Activated gamma-delta T cell (primary cell): ENCODE results near the gene DNAAF6.
"Not testable (repeated sequence)": the region's sequence is repeated elsewhere in the genome, so short reads cannot be mapped to it uniquely, and the experiment has no call there.

Experiments
- DNase-seq: peaks from one replicate; lab custom pipeline; 2025; lab: John Stamatoyannopoulos, UW
- total RNA-seq, 2 donors: gene quantifications; one replicate each; lab custom pipeline; 2026; lab: John Stamatoyannopoulos, UW

Gene DNAAF6
- 0 to 0.05 reads per million in 2 donors for total RNA-seq

- peak; percentile 15 for DNase-seq
Observed at GRCh38 chrX:107205770-107206696, at the start of gene DNAAF6, which contains the start of gene NUP62CL. DNAAF6 (plus strand) TSS chrX:107206611; CDS start chrX:107212876, 6,265 bp downstream. NUP62CL (minus strand) TSS chrX:107206433; CDS start chrX:107175146, 31,287 bp downstream.

GRCh38 chrX:107157618-107158017, 48.8 kb upstream of the DNAAF6 start:
- not testable (repeated sequence) for DNase-seq

DNA sequence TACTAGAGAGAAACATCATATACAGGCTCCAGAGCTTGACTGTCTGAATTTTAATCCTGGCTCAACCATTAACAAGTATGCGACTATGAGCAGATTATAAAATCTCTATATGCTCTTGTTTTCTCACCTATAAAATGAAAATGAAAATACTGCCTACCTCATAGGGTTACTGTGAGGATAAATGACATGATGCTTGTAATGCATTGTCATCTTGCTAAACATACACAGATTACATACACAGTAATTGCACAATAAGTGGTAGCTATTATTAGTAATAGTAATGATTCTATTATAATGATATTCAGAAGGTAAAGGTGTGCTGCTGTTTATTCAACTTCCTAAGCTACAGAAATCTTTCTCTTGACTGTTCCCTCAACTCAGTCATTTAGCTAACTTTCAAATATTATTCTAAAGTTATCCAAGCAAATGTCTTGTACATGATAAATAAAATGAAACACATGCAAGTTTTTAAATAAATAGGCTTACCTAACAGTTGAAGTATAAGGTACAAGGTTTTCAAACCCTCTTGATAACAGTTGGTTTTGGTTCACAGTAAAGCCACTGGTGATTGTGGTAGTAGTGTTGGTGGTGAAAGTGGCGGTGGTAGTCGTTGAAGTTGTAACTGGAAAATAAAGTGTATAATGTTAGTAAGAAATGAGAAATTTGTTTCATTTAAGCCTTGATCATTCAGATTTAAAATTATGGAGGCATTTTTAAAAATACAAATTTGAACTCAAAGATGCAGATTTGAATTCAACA, 39.1 kb upstream of the DNAAF6 start:
- no peak for DNase-seq

GRCh38 chrX:107168257-107168656, 38.2 kb upstream of the DNAAF6 start:
- DNase-seq: no peak

DNA sequence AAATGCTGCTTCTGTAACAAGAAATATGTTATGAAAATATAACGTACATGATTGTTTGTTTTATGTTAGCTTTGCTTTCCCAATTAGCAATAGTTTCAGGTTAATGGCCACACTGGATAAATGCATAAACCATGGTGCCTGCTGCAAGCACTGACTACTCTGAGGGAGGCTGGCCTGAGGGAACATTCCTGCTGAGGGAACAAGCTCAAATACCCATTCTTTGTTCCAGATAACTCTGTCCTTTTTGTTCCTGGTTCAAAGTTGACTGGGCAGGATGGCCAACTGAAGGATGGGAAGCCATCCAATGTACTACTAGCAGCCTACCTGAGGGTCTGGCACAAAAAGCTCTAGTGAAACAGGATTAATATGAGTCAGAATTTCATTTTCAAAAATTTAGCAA, 37.7 kb upstream of the DNAAF6 start:
- DNase-seq: no peak

GRCh38 chrX:107171369-107172102, 34.9 kb upstream of the DNAAF6 start:
- DNase-seq: no peak

- no peak for DNase-seq
Observed at GRCh38 chrX:107197319-107197718, 9.1 kb upstream of the DNAAF6 start.

DNA sequence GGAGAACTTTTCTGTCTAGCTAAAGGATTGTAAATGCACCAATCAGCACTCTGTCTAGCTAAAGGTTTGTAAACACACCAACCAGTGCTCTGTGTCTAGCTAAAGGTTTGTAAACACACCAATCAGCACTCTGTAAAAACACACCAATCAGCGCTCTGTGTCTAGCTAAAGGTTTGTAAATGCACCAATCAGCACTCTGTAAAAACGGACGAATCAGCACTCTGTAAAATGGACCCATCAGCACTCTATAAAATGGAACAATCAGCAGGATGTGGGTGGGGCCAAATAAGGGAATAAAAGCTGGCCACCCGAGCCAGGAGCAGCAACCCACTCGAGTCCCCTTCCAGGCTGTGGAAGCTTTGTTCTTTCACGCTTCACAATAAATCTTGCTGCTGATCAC, 8.3 kb upstream of the DNAAF6 start:
- DNase-seq: not testable (repeated sequence)

- no peak for DNase-seq
Observed at GRCh38 chrX:107199491-107199890, 6.9 kb upstream of the DNAAF6 start.

DNA sequence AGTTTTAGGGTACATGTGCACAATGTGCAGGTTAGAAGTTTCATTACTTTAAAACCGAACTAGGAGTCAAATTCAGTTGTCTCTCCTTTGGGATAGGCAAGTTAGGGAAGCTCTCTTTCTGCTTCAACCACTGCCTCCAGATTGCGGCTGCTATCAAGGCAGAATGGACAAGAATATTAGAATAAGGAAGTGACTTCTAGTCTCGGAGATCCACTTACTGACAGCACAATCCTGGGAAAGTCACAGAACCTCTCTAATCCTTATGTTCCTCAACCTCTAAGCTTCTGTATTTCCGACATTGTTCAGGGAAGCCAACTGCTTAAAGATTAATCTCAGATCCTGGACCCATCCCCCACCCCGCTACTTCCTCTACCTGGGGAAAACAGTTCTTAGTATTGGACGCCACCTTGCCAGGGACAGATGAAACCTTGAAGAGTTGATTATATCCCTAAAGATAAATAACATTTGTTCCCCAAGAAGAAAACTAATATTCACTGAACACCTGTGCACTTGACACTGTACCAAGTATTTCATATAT, 2.3 kb upstream of the DNAAF6 start:
- no peak for DNase-seq

DNA sequence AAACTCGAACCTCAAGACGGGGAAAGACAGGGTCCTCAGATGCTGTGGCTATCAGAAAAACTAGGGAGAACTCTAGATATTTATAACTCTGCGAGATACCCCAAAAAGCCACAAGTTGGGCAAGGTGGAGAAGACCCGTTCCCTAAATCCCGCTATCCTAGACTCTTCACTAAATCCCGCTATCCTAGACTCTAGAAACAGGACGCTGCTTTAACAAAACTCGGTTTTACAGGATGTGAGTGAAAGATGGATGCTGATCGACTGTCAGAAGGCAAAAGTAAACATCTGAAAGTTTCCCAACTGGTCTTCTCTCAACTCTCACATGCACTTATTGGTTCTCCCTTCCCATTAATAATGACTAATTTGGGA, 270 bp downstream of the DNAAF6 start:
- DNase-seq: no peak

DNA sequence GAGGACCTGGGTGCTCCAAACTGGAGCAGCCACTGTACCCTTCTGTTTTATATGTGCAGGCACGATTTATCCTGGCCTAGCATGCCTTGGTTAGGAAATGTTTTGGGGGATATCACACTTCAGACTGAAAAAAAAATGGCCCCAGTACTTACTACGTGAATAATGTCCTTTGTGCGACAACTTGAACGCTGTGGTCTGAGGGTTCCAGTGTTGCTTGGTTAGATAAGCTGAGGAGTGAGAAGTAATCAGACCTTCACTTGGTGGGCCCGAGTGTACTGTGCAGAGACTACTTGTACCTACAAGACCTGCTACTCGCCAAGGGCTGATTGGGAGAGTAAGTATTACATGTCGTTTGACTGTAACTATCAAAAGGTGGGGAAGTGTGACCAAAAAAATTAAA, 678 bp downstream of the DNAAF6 start:
- no peak for DNase-seq

- no peak for DNase-seq
Observed at GRCh38 chrX:107207943-107208342, 1.5 kb downstream of the DNAAF6 start.

DNA sequence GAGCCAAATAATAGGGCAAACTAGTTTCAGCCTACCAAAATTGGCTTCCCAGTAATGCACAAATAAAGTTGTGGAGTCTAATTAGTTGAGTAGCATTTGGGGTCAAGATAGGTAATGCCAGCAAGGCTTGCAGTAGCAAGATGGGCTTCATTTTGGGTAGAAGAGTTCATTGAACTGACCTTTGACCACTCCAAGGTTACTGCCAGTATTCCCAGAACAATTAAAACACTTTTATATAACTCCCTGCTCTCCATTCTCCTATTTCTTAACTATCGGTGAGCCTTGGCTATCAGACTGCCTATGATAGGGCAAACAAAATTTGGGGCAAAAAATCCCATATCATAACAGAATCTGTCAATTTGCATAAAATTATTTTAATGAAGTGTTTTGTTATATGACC, 7.1 kb downstream of the DNAAF6 start:
- DNase-seq: no peak

DNA sequence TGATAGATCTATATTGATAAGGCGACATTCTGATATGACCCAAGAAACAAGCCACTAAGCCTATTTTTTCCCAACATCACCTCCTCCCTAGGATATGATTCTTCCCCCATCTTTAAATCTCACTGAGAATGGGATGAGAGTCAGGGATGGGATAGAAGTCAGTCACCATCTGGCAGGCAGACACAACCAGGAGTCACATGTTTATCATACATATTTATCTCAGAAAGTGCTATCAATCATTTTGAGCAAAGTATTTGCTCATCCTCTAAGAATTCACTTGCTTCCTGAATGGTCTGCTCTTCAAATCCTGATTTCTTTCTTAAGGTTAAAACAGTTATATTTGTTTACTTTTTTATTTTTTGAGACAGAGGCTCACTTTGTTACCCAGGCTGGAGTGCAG, 20.3 kb downstream of the DNAAF6 start:
- no peak for DNase-seq

DNA sequence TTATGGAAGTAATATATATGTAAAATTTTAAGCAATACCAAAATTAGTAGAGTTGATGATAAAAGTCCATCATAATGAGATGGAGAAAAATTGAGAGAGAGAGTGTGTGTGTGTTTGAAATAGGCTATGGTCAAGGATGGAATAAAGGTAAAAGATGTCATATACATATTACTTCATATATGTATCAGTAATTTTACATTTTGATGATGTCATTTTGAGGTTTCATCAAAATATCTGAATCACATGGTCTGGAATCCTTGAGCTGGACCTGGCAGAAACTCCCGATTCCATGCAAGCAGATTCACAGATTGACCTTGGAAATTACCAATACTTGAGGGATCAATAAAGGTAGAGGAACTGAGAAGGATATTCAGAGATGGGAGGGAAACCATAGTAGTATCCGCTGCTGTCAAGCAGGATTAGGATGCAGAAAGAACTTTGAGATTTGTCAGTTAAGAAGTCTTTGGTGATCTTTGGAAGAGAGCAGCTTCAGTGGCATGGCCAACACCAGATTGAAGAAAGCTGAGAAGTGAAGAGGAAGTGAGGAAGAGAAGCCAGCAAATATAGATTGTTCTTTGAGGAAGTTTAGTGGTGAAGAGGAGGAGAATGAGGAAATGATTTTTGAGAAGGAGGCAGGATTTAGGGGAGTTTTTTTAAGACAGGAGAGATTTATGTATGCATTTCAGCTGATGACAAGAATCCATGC, 21.5 kb downstream of the DNAAF6 start:
- DNase-seq: no peak

GRCh38 chrX:107228486-107228819, 22.0 kb downstream of the DNAAF6 start:
- DNase-seq: no peak

- no peak for DNase-seq
Observed at GRCh38 chrX:107272431-107272921, 66.1 kb downstream of the DNAAF6 start.

GRCh38 chrX:107273795-107274194, 67.4 kb downstream of the DNAAF6 start:
- no peak for DNase-seq

DNA sequence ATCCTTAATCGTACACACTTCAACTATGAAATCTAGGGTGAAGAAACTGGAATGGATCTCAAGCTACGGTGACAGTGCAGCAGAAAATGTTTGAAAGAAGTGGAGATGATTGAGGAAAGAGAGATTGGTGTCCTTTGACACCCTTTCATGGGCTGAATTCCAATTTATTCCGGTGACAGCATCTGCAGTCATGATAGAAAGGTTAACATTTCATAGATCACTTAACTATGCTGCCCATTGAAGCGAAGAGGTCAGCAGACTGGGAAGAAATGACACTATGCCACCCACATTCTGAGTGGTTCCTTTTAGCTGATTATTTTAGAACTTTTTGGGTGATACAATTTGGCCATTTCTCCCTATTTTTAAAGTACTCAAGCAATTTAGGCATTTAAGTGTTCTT, 82.3 kb downstream of the DNAAF6 start:
- DNase-seq: no peak

GRCh38 chrX:107290019-107290418, 83.6 kb downstream of the DNAAF6 start:
- DNase-seq: no peak
